Measurements from ENCODE around the gene TRPM5. TPM values are rescaled to one million over a fixed set of nuclear protein-coding genes. Genes with fewer than 3 reads are reported as not detected.

The TRPM5 gene
- total and polyA plus RNA-seq, 7 donors: 0.60 to 2.8 TPM; not detected in 5

DNA sequence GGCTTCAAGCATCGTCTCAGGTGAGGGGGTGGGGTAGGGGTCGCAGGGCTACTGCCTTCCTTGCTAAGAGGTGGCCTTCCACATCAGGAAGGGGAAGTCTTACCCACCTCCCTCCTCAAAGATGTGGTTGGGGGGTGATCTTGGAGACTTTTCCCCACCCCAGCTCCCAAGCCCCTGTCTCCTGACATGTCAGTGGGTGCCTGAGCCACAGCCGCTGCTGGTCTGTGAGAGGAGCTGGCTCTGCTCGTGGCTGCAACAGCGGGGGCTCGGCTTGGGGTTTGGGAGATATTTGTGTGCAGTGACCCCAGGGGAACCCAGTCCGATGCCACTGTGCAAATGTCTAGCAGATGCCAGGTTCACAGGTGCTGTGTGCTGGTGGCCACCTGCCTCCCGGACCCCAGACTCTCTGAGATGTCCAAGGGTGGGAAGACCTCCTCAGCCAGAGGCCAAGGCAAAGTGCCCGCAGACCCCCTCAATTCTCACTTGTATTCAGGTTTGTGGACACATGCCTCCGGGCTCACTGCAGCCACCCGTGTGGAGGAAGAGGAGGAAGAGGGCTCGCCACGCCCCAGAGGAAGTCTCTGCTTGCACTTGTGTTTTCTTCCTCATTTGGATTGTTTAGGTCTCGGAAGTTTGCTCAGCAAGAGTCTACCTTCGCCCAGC is 2.4 kb upstream of the TRPM5 start:
- Histone ChIP-seq H3K27me3 (peaks cover 18 to 83% (median 53%) of the 10 kb centered on the region in 3 donors), H3K36me3 (no peaks in the 10 kb centered on the region), H3K4me3 (no peak overlapping the region), H3K27ac (no peak overlapping the region), H3K9me3 (no peaks in the 10 kb centered on the region), H3K4me1 (peaks cover 0 to 15% (median 4%) of the 10 kb centered on the region in 4 donors)
- intact Hi-C loops (cut with DNase I): no loop called here
- no peak for DNase-seq
- TF ChIP-seq, protein P1, sequence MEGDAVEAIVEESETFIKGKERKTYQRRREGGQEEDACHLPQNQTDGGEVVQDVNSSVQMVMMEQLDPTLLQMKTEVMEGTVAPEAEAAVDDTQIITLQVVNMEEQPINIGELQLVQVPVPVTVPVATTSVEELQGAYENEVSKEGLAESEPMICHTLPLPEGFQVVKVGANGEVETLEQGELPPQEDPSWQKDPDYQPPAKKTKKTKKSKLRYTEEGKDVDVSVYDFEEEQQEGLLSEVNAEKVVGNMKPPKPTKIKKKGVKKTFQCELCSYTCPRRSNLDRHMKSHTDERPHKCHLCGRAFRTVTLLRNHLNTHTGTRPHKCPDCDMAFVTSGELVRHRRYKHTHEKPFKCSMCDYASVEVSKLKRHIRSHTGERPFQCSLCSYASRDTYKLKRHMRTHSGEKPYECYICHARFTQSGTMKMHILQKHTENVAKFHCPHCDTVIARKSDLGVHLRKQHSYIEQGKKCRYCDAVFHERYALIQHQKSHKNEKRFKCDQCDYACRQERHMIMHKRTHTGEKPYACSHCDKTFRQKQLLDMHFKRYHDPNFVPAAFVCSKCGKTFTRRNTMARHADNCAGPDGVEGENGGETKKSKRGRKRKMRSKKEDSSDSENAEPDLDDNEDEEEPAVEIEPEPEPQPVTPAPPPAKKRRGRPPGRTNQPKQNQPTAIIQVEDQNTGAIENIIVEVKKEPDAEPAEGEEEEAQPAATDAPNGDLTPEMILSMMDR (IDR thresholded peaks at IDR 0.05): no peak
- no peak for TF ChIP-seq POLR2A (IDR thresholded peaks at IDR 0.05)
- no peak for TF ChIP-seq POLR2AphosphoS5 (IDR thresholded peaks at IDR 0.05)
- no peak for TF ChIP-seq EP300 (IDR thresholded peaks at IDR 0.05)
- 27 to 44% methylated on average over 15 of the region's 15 CpGs for WGBS, 2 donors

GRCh38 chr11:2445746-2446551 is 1.6 kb upstream of the TRPM5 start:
- intact Hi-C loops (cut with DNase I): no loop called here
- no peak overlapping the region for H3K27ac ChIP-seq
- no peaks in the 10 kb centered on the region for H3K36me3 ChIP-seq
- 10 to 54% methylated on average over 23 of the region's 23 CpGs for WGBS, 2 donors
- peaks cover 18 to 84% (median 47%) of the 10 kb centered on the region in 3 donors for H3K27me3 ChIP-seq
- TF ChIP-seq POLR2A (IDR thresholded peaks at IDR 0.05) (no peak), POLR2AphosphoS5 (IDR thresholded peaks at IDR 0.05) (no peak), EP300 (IDR thresholded peaks at IDR 0.05) (no peak)
- TF ChIP-seq, protein P1 (IDR thresholded peaks at IDR 0.05): no peak
- no peak for DNase-seq
- H3K4me3 ChIP-seq: peak overlapping the region in 3 of 4 donors; percentile 34 to 43 (median 38)
- H3K4me1 ChIP-seq: peaks cover 0 to 15% (median 4%) of the 10 kb centered on the region in 4 donors
- H3K9me3 ChIP-seq: no peaks in the 10 kb centered on the region

GRCh38 chr11:2444821-2445745 is 769 bp upstream of the TRPM5 start, which contains the start of gene KCNQ1:
KCNQ1 (plus strand) TSS chr11:2445008; CDS start chr11:2445099, 91 bp downstream.
- H3K4me3 ChIP-seq: peak within 1 kb of the TSS in 3 of 4 donors; percentile 34 to 43 (median 38)
- intact Hi-C loops (cut with DNase I): no loop called here
- H3K36me3 ChIP-seq: no peaks in the 10 kb centered on the region
- no peak within 1 kb of the TSS for H3K27ac ChIP-seq
- H3K27me3 ChIP-seq: peaks cover 18 to 87% (median 47%) of the 10 kb centered on the region in 3 donors
- WGBS, 2 donors: 1 to 2% methylated on average over 116 of the region's 116 CpGs
- no peak for DNase-seq
- peaks cover 0 to 15% (median 4%) of the 10 kb centered on the region in 4 donors for H3K4me1 ChIP-seq
- H3K9me3 ChIP-seq: no peaks in the 10 kb centered on the region
- no peak for TF ChIP-seq POLR2AphosphoS5 (IDR thresholded peaks at IDR 0.05)

DNA sequence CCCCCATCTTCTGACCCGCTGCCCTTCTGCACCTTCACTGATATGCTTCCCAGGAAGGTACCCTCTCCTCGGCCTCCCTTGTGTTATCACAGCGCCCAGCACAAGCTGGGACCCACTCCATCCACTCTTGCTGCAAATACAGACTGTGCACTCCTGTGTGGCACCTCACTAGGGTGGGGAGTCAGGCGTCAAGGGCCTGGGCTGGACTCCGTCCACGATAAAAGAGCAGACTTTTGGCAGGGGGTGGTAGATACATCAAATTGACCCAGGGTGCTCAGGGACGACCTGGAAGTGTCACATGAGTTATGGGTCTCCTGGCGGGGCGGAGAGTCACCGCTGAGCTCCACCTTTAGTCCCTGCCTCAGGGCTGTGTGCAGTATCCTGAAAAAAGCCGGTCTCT is 908 bp downstream of the TRPM5 start:
- Histone ChIP-seq H3K27ac (no peak overlapping the region), H3K36me3 (no peaks in the 10 kb centered on the region), H3K9me3 (no peaks in the 10 kb centered on the region), H3K4me1 (peaks cover 0 to 15% (median 4%) of the 10 kb centered on the region in 4 donors), H3K4me3 (no peak overlapping the region), H3K27me3 (peaks cover 18 to 71% (median 47%) of the 10 kb centered on the region in 3 donors)
- intact Hi-C loops (cut with DNase I): no loop called here
- 16 to 64% methylated on average over 11 of the region's 11 CpGs for WGBS, 2 donors
- no peak for DNase-seq
- TF ChIP-seq EP300 (IDR thresholded peaks at IDR 0.05) (no peak), POLR2A (IDR thresholded peaks at IDR 0.05) (no peak), POLR2AphosphoS5 (IDR thresholded peaks at IDR 0.05) (no peak)
- TF ChIP-seq, protein P1 (IDR thresholded peaks at IDR 0.05): no peak

Data from sigmoid colon (tissue), 7 donors.